ENCODE data around the gene SCYL2. TPM values are rescaled to one million over a fixed set of nuclear protein-coding genes. Genes with fewer than 3 reads are reported as not detected.

SCYL2 gene
- total and polyA plus RNA-seq, 2 of the 13 experiments (the other 11 are each of a cell fraction or from before 2014, with no cell fraction given), result 11.4 to 28.8 TPM

- CTCF ChIA-PET (ENCODE audit: low intra/inter-chr PET ratio, low total read pairs), result no interaction called here
- no peaks in the 10 kb centered on the region for H3K27me3 ChIP-seq (ENCODE audit: control insufficient read depth in 1 of 2, insufficient read depth in 2 of 2, low read length in 2 of 2)
- 89% methylated on average over 3 of the region's 3 CpGs for WGBS (ENCODE audit: low lambda C conversion rate)
- in situ Hi-C loops (cut with HindIII; ENCODE audit: extremely low pct_ligation_motif_present, low pct_unique_long_range_greater_than_20kb) (no loop called here), intact Hi-C loops (cut with micrococcal nuclease; ENCODE audit: unreplicated experiment) (no loop called here)
- peaks cover 5% of the 10 kb centered on the region for H3K4me1 ChIP-seq (ENCODE audit: insufficient read depth, low read length)
- H2AFZ ChIP-seq (ENCODE audit: low read length), result no peak overlapping the region
- POLR2A ChIA-PET, result no interaction called here
- no peak overlapping the region for H3K4me2 ChIP-seq (ENCODE audit: low read depth, low read length)
- no peak overlapping the region for H3K4me3 ChIP-seq (replicated peaks in 1 of 3; ENCODE audit: insufficient read depth in 1 of 3, low read depth in 2 of 3, low read length in 3 of 3)
- no peaks in the 10 kb centered on the region for H4K20me1 ChIP-seq (ENCODE audit: insufficient read depth, low read length)
- H3K36me3 ChIP-seq (replicated peaks in 1 of 2; ENCODE audit: control insufficient read depth in 1 of 2, insufficient read depth in 2 of 2, low read length in 2 of 2), result no peaks in the 10 kb centered on the region
- no peak for FAIRE-seq
- H3K9me3 ChIP-seq (ENCODE audit: low read length), result no peaks in the 10 kb centered on the region
- 0 out of 2 replicates have a peak, but pooled peaks have one; percentile 30 for TF ChIP-seq MAFF (IDR thresholded peaks at IDR 0.05; ENCODE audit: low read depth, low read length)
- no peak for TF ChIP-seq ZNF333 (CRISPR knock-in tag; IDR thresholded peaks at IDR 0.05; ENCODE audit: borderline replicate concordance)
- TF ChIP-seq REPIN1 (CRISPR knock-in tag; IDR thresholded peaks at IDR 0.05; ENCODE audit: borderline replicate concordance, low read depth), result no peak
- no peak for TF ChIP-seq POLR2AphosphoS2 (IDR thresholded peaks at IDR 0.05; ENCODE audit: low read depth, low read length)
- no peak for TF ChIP-seq ZNF180 (CRISPR knock-in tag; IDR thresholded peaks at IDR 0.05; ENCODE audit: borderline replicate concordance, low read depth)
- TF ChIP-seq MAFK (conservative IDR thresholded peaks at IDR 0.05 in 1 of 2, IDR thresholded peaks at IDR 0.05 in 1 of 2; ENCODE audit: low read length in 2 of 2), result peak in 1 of 2 experiments; percentile 55; a peak in 2 of 4 replicates
- no peak for TF ChIP-seq ZNF792 (CRISPR knock-in tag; IDR thresholded peaks at IDR 0.05)
- no peak for TF ChIP-seq THAP11 (CRISPR knock-in tag; IDR thresholded peaks at IDR 0.05)
- TF ChIP-seq SP4 (CRISPR knock-in tag; IDR thresholded peaks at IDR 0.05), result no peak
- no peak for TF ChIP-seq MIXL1 (CRISPR knock-in tag; IDR thresholded peaks at IDR 0.05)
- no peak for TF ChIP-seq ARID3A (IDR thresholded peaks at IDR 0.05; ENCODE audit: low read depth, low read length)
- no peak overlapping the region for H3K27ac ChIP-seq (ENCODE audit: extremely low read length, insufficient read depth, low read length)
- no peak for ATAC-seq
- BruUV-seq (replicated peaks), result no TSS peak
- no peak overlapping the region for H3K9ac ChIP-seq (ENCODE audit: insufficient read depth, low read depth, low read length)
- H3K79me2 ChIP-seq (ENCODE audit: insufficient read depth, low read length), result no peaks in the 10 kb centered on the region
- DNase-seq (ENCODE audit: low spot score), result no peak
Observed at GRCh38 chr12:100238801-100239200, 28.2 kb upstream of the SCYL2 start.

All from HepG2 (cell line).